Endothelial cell of umbilical vein (primary cell): ENCODE measurements around the gene THSD4. TPM values are rescaled to one million over a fixed set of nuclear protein-coding genes. Genes with fewer than 3 reads are reported as not detected.

ENCODE experiments used
- BruUV-seq: library from RNA; stranded (reverse); fragments of 400-500 nt; replicated peaks from 2 replicates; lab custom pipeline; 2021; lab: Mats Ljungman, UMichigan
- CTCF ChIA-PET: fragments of 300-600, 350-600 bp; sonication (Branson Sonifier 250); formaldehyde crosslinking; loops from one replicate; lab custom pipeline; 2021; ENCODE audit warnings: antibody characterized with exemption, inconsistent platforms; lab: Charles Lee
- POLR2A ChIA-PET: fragments of 300-600, 350-600 bp; sonication (Branson Sonifier 250); formaldehyde crosslinking; loops from one replicate; lab custom pipeline; 2021; ENCODE audit warnings: antibody characterized with exemption, inconsistent platforms; lab: Charles Lee
- DNase-seq: peaks from one replicate; pipeline ENCODE4 v3.0.0-alpha.2; 2011; ENCODE audit warnings: low read depth, low spot score
- FAIRE-seq: peaks from 2 replicates; lab custom pipeline; 2011; peaks lifted over from hg19 to GRCh38; lab: Jason Lieb, UNC
- H2AFZ ChIP-seq: 2 replicates; pipeline ENCODE4 v1.6.0; 2012; ENCODE audit warnings: low read depth, low read length, control low read depth, inconsistent platforms
- H3K27ac ChIP-seq: 2 replicates; pipeline ENCODE4 v1.5.1; 2011; ENCODE audit warnings: low read depth, mild to moderate bottlenecking, control low read depth, low read length, moderate library complexity; ENCODE audit not compliant: insufficient read depth
- H3K27me3 ChIP-seq, 2 experiments: 2 replicates each; pipeline versions ENCODE4 v1.6.0 to v1.6.1; 2011; ENCODE audit warnings: low read length in 2 of 2, mixed read lengths in 1 of 2; ENCODE audit not compliant: control insufficient read depth in 2 of 2, insufficient read depth in 2 of 2
- H3K36me3 ChIP-seq, 2 experiments: 2 replicates in 1 of 2; 3 replicates in 1 of 2; pipeline ENCODE4 v1.5.1; 2011; ENCODE audit warnings: low read length in 2 of 2, mild to moderate bottlenecking in 1 of 2, moderate library complexity in 1 of 2; ENCODE audit not compliant: control insufficient read depth in 2 of 2, insufficient read depth in 2 of 2; ENCODE audit errors: extremely low read depth in 1 of 2
- H3K4me1 ChIP-seq: 3 replicates; pipeline ENCODE4 v1.5.1; 2011; ENCODE audit warnings: mild to moderate bottlenecking, low read length; ENCODE audit not compliant: control insufficient read depth, insufficient read depth; ENCODE audit errors: extremely low read depth
- H3K4me2 ChIP-seq: 2 replicates; pipeline ENCODE4 v1.6.1; 2011; ENCODE audit warnings: low read length, control low read depth, mixed read lengths; ENCODE audit not compliant: insufficient read depth
- H3K4me3 ChIP-seq, 3 experiments: fragments of 200-600 bp in 1 of 3; sonication (generic), shearing (Covaris generic) in 1 of 3; replicated peaks in 1 of 3; 2 replicates each; pipeline ENCODE4 v1.5.1; 2011 to 2016; ENCODE audit warnings: control low read depth in 3 of 3, low read length in 3 of 3, mild to moderate bottlenecking in 2 of 3, inconsistent platforms in 1 of 3, low read depth in 1 of 3, moderate library complexity in 1 of 3; ENCODE audit not compliant: insufficient read depth in 1 of 3
- H3K79me2 ChIP-seq: 2 replicates; pipeline ENCODE4 v1.6.0; 2012; ENCODE audit warnings: low read length, inconsistent platforms; ENCODE audit not compliant: control insufficient read depth, insufficient read depth
- H3K9ac ChIP-seq: replicated peaks from 2 replicates; pipeline ENCODE3; 2011; ENCODE audit warnings: low read length, control low read depth; ENCODE audit not compliant: insufficient read depth; ENCODE audit errors: extremely low read depth
- H3K9me1 ChIP-seq: replicated peaks from 3 replicates; pipeline ENCODE4 v1.6.0; 2011; ENCODE audit warnings: mild to moderate bottlenecking, low read length; ENCODE audit not compliant: control insufficient read depth, insufficient read depth; ENCODE audit errors: extremely low read depth
- H3K9me3 ChIP-seq: replicated peaks from 2 replicates; pipeline ENCODE4 v1.5.1; 2012; ENCODE audit warnings: low read length, inconsistent platforms; ENCODE audit not compliant: control insufficient read depth, insufficient read depth
- H4K20me1 ChIP-seq: replicated peaks from 2 replicates; pipeline ENCODE3; 2011; ENCODE audit warnings: mild to moderate bottlenecking, low read length; ENCODE audit not compliant: control insufficient read depth, insufficient read depth; ENCODE audit errors: extremely low read depth
- EZH2 ChIP-seq: IDR thresholded peaks from 2 replicates; pipeline ENCODE4 v1.6.1; 2012; ENCODE audit warnings: borderline replicate concordance, low read depth, mild to moderate bottlenecking, moderate library complexity, low read length, inconsistent platforms; ENCODE audit not compliant: severe bottlenecking
- FOS ChIP-seq: IDR thresholded peaks from 2 replicates; pipeline ENCODE4 v1.6.1; 2011; ENCODE audit warnings: mild to moderate bottlenecking, low read length, moderate library complexity, borderline replicate concordance; ENCODE audit not compliant: insufficient read depth
- GATA2 ChIP-seq: IDR thresholded peaks from 2 replicates; pipeline ENCODE4 v1.7.0; 2011; ENCODE audit warnings: low read depth, mild to moderate bottlenecking, moderate library complexity, mixed read lengths, low read length; ENCODE audit not compliant: insufficient read length, insufficient read depth
- JUN ChIP-seq: IDR thresholded peaks from 2 replicates; pipeline ENCODE4 v1.6.1; 2011; ENCODE audit warnings: borderline replicate concordance, low read depth; ENCODE audit not compliant: insufficient read length, insufficient read depth
- MYC ChIP-seq: IDR thresholded peaks from one replicate; pipeline ENCODE4 v1.6.1; 2011; ENCODE audit warnings: mild to moderate bottlenecking, low read depth, low read length
- POLR2A ChIP-seq: IDR thresholded peaks from 2 replicates; pipeline ENCODE4 v1.6.1; 2012; ENCODE audit warnings: low read depth, mild to moderate bottlenecking, control low read depth, low read length
- POLR2AphosphoS5 ChIP-seq: IDR thresholded peaks from 2 replicates; pipeline ENCODE4 v1.6.1; 2012; ENCODE audit warnings: low read depth, mild to moderate bottlenecking, control low read depth, low read length, moderate library complexity; ENCODE audit not compliant: insufficient read depth
- dilution Hi-C: fragments of 300-500 bp; cut with MboI; formaldehyde crosslinking; loops from one replicate; pipeline ENCODE4 v1.15.0; 2019; ENCODE audit warnings: low sequenced_read_pairs; ENCODE audit not compliant: extremely low pct_ligation_motif_present
- intact Hi-C: fragments of 100-400 bp; cut with micrococcal nuclease; formaldehyde crosslinking; loops from one replicate; pipeline ENCODE4 v1.10.0; 2022
- polyA plus RNA-seq, 4 experiments: library from polyadenylated mRNA; depleted of rRNA in 3 of 4; stranded (reverse) in 3 of 4; unstranded in 1 of 4; fragments of >200 nt; gene quantifications; 2 replicates each; pipeline versions ENCODE4 v1.2.1 to v1.2.3, GENCODE V29; 2011 to 2012; ENCODE audit warnings: missing spikeins in 1 of 4
- total RNA-seq: library from RNA; stranded (reverse); gene quantifications from 2 replicates; pipeline ENCODE4 v1.2.3, GENCODE V29; 2021
- TF ChIP-seq, protein P1 (sequence below), 2 donors: IDR thresholded peaks; 1 replicate in 1 of 2; 2 replicates in 1 of 2; pipeline ENCODE4 v1.5.1; 2011; ENCODE audit warnings: low read length in 2 of 2, mild to moderate bottlenecking in 2 of 2, moderate library complexity in 2 of 2, control low read depth in 1 of 2, inconsistent platforms in 1 of 2, low read depth in 1 of 2; ENCODE audit not compliant: insufficient read depth in 1 of 2; ENCODE audit errors: extremely low read depth in 1 of 2
- TF ChIP-seq, protein P2 (sequence below): IDR thresholded peaks from 2 replicates; pipeline ENCODE4 v1.6.1; 2011; ENCODE audit not compliant: insufficient read depth, insufficient read length

The THSD4 gene
- total and polyA plus RNA-seq, 2 donors (not counting 3 experiments of a cell fraction or from before 2014, with no cell fraction given) = 9.9 to 25.4 TPM

GRCh38 chr15:71471347-71471746, 356.1 kb downstream of the THSD4 start:
- no TSS peak for BruUV-seq
- no peak overlapping the region for H2AFZ ChIP-seq
- FAIRE-seq = no peak
- no peak overlapping the region for H3K9ac ChIP-seq
- no peak overlapping the region for H3K4me2 ChIP-seq
- no peaks in the 10 kb centered on the region for H3K27me3 ChIP-seq
- H3K4me1 ChIP-seq = no peaks in the 10 kb centered on the region
- TF ChIP-seq, protein P1, sequence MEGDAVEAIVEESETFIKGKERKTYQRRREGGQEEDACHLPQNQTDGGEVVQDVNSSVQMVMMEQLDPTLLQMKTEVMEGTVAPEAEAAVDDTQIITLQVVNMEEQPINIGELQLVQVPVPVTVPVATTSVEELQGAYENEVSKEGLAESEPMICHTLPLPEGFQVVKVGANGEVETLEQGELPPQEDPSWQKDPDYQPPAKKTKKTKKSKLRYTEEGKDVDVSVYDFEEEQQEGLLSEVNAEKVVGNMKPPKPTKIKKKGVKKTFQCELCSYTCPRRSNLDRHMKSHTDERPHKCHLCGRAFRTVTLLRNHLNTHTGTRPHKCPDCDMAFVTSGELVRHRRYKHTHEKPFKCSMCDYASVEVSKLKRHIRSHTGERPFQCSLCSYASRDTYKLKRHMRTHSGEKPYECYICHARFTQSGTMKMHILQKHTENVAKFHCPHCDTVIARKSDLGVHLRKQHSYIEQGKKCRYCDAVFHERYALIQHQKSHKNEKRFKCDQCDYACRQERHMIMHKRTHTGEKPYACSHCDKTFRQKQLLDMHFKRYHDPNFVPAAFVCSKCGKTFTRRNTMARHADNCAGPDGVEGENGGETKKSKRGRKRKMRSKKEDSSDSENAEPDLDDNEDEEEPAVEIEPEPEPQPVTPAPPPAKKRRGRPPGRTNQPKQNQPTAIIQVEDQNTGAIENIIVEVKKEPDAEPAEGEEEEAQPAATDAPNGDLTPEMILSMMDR (IDR thresholded peaks at IDR 0.05; ENCODE audit: extremely low read depth in 1 of 2, insufficient read depth in 1 of 2, low read depth in 1 of 2, low read length in 2 of 2) = no peak
- TF ChIP-seq POLR2A = no peak
- no peak for TF ChIP-seq MYC
- TF ChIP-seq, protein P2, sequence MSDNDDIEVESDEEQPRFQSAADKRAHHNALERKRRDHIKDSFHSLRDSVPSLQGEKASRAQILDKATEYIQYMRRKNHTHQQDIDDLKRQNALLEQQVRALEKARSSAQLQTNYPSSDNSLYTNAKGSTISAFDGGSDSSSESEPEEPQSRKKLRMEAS = no peak
- no peak for TF ChIP-seq GATA2
- TF ChIP-seq POLR2AphosphoS5 = no peak
- no peak for TF ChIP-seq EZH2
- TF ChIP-seq FOS = no peak
- TF ChIP-seq JUN = no peak
- no peak overlapping the region for H3K27ac ChIP-seq
- H3K9me1 ChIP-seq = no peaks in the 10 kb centered on the region
- DNase-seq = no peak
- no peaks in the 10 kb centered on the region for H3K9me3 ChIP-seq
- no peaks in the 10 kb centered on the region for H4K20me1 ChIP-seq
- H3K36me3 ChIP-seq = no peaks in the 10 kb centered on the region
- dilution Hi-C loops (no loop called here), intact Hi-C loops (no loop called here)
- H3K4me3 ChIP-seq = no peak overlapping the region
- ChIA-PET POLR2A (no interaction called here), CTCF (no interaction called here)
- H3K79me2 ChIP-seq = no peaks in the 10 kb centered on the region
